ENCODE results near the gene FYTTD1. TPM values are rescaled to one million over a fixed set of nuclear protein-coding genes. Genes with fewer than 3 reads are reported as not detected.
A peak's percentile ranks its signal among the peaks of the same experiment; 100 is the strongest.
"Not testable (repeated sequence)": the region's sequence is repeated elsewhere in the genome, so short reads cannot be mapped to it uniquely, and the experiment has no call there.

The FYTTD1 gene, protein sequence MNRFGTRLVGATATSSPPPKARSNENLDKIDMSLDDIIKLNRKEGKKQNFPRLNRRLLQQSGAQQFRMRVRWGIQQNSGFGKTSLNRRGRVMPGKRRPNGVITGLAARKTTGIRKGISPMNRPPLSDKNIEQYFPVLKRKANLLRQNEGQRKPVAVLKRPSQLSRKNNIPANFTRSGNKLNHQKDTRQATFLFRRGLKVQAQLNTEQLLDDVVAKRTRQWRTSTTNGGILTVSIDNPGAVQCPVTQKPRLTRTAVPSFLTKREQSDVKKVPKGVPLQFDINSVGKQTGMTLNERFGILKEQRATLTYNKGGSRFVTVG
- polyA plus RNA-seq: 40.8 TPM
- long read RNA-seq, donor 1, full-length matches to known transcripts: 8 of 8 reads
- long read RNA-seq, donor 1, partial matches to known transcripts: 0 of 8 reads
- long read RNA-seq, donor 1, other reads (novel, unspliced or antisense): 0 of 8 reads
- long read RNA-seq, donor 2, full-length matches to known transcripts: 4 of 16 reads
- long read RNA-seq, donor 2, partial matches to known transcripts: 12 of 16 reads
- long read RNA-seq, donor 2, other reads (novel, unspliced or antisense): 0 of 16 reads
- long read RNA-seq, donor 3: 0 reads
- long read RNA-seq, donor 4, full-length matches to known transcripts: 1 of 1 reads
- long read RNA-seq, donor 4, partial matches to known transcripts: 0 of 1 reads
- long read RNA-seq, donor 4, other reads (novel, unspliced or antisense): 0 of 1 reads
- long read RNA-seq, donor 5, full-length matches to known transcripts: 10 of 10 reads
- long read RNA-seq, donor 5, partial matches to known transcripts: 0 of 10 reads
- long read RNA-seq, donor 5, other reads (novel, unspliced or antisense): 0 of 10 reads
- long read RNA-seq, donor 6, full-length matches to known transcripts: 11 of 43 reads
- long read RNA-seq, donor 6, partial matches to known transcripts: 32 of 43 reads
- long read RNA-seq, donor 6, other reads (novel, unspliced or antisense): 0 of 43 reads
- long read RNA-seq, donor 7, full-length matches to known transcripts: 9 of 19 reads
- long read RNA-seq, donor 7, partial matches to known transcripts: 10 of 19 reads
- long read RNA-seq, donor 7, other reads (novel, unspliced or antisense): 0 of 19 reads
- long read RNA-seq, donor 8, full-length matches to known transcripts: 18 of 38 reads
- long read RNA-seq, donor 8, partial matches to known transcripts: 20 of 38 reads
- long read RNA-seq, donor 8, other reads (novel, unspliced or antisense): 0 of 38 reads
- long read RNA-seq, donor 9, full-length matches to known transcripts: 12 of 43 reads
- long read RNA-seq, donor 9, partial matches to known transcripts: 31 of 43 reads
- long read RNA-seq, donor 9, other reads (novel, unspliced or antisense): 0 of 43 reads
- long read RNA-seq, donor 10, full-length matches to known transcripts: 22 of 39 reads
- long read RNA-seq, donor 10, partial matches to known transcripts: 17 of 39 reads
- long read RNA-seq, donor 10, other reads (novel, unspliced or antisense): 0 of 39 reads
- long read RNA-seq, donor 11, full-length matches to known transcripts: 4 of 13 reads
- long read RNA-seq, donor 11, partial matches to known transcripts: 9 of 13 reads
- long read RNA-seq, donor 11, other reads (novel, unspliced or antisense): 0 of 13 reads

DNA sequence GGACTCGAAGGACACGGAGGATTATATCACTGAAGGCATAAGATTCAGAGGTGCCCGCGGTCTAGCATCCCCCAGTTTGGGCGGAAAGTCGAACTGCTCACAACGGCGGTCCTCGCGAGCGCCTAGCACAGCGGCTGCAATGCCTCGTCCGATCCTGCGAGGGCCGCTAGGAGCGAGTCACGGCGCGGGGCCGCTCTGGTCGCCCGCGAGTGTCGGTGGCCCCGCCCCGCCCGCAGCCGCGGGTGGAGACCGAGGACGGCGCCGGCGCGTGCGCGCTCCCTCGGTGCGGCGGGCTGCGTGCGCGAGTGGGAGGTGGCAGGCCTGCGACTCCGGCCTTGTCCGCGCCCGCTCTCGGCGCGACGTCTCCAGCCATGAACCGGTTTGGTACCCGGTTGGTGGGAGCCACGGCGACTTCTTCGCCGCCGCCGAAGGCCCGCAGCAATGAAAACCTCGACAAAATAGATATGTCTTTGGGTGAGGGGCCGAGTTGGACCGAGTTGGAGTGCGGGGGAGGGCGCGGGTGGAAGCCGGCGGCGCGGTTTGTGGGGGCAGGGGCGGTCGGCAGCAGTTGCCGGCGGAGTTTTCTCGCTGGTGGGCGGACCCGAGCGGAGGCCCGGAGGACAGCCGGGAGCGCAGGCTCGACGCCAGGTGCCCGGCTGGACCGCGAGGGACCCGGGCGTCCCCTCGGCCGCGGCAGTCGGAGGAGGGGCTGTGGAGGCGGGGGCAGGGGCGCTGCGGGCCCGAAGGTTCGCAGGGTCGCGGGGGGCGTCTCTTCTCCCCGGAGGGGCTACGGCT, at the start of gene FYTTD1:
Gene FYTTD1, plus strand, starts transcription at position 283 of the 795 bp plus-strand sequence. Its CDS starts 89 bp downstream, at position 372.
- Histone ChIP-seq H3K36me3 (ENCODE audit: control insufficient read depth, insufficient read depth, low read length) (no peaks in the 10 kb centered on the region), H3K27ac (ENCODE audit: low read length) (peak within 1 kb of the TSS; percentile 88), H3K27me3 (ENCODE audit: control insufficient read depth, insufficient read depth, low read length) (no peaks in the 10 kb centered on the region), H3K9me3 (ENCODE audit: control insufficient read depth, low read depth, low read length) (no peaks in the 10 kb centered on the region), H3K4me1 (ENCODE audit: control insufficient read depth, insufficient read depth, low read length) (peaks cover 5% of the 10 kb centered on the region), H3K4me3 (ENCODE audit: low read length) (peak within 1 kb of the TSS; percentile 76)
- peak; percentile 84 to 91 for DNase-seq
- no CpG with 5 or more reads among the region's 104 CpGs for WGBS (ENCODE audit: insufficient coverage, low lambda C conversion rate)

DNA sequence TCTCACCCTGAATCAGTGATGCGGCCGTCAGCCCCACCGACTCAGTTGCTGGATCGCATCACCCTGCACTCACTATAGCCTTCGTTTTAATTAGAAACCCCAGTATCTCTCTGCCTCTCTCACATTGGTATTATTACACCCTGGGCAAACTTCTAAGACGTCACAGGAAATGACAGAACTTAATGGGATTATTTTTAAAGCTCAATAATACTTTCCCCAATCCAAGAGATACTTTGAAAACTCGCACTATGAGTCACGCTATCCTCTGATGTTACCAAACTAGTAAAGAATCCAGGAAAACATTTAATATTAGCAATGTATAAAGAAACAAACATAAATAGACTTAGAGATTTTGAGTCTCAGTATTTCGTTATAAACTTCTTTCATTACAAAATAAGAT, 49.6 kb upstream of the FYTTD1 start:
- peaks cover 15% of the 10 kb centered on the region for H3K4me1 ChIP-seq (ENCODE audit: control insufficient read depth, insufficient read depth, low read length)
- DNase-seq: no peak
- no peak overlapping the region for H3K4me3 ChIP-seq (ENCODE audit: low read length)
- 100% methylated on average over 1 of the region's 9 CpGs for WGBS (ENCODE audit: insufficient coverage, low lambda C conversion rate)
- no peak overlapping the region for H3K27ac ChIP-seq (ENCODE audit: low read length)
- H3K36me3 ChIP-seq (ENCODE audit: control insufficient read depth, insufficient read depth, low read length): peaks cover 64% of the 10 kb centered on the region
- no peaks in the 10 kb centered on the region for H3K27me3 ChIP-seq (ENCODE audit: control insufficient read depth, insufficient read depth, low read length)
- peaks cover 3% of the 10 kb centered on the region for H3K9me3 ChIP-seq (ENCODE audit: control insufficient read depth, low read depth, low read length)

DNA sequence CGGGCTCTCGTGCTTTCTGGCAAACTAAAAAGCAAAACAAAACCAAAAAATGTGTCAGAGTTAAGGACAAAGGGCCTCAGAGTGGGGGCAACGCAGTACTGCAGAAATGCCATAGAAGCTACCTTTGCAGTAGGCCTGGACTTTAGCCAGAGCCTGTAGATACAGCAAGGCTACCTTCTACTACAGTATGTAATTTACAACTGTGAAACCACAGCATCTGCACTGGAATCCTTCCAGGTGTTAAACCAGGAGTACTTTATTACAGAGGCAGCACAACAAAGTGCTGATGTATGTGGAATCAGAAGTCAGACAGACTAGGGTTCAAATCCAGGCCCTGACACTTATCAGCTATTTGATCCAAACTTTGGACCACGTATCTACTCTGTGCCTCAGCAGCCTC, 47.8 kb upstream of the FYTTD1 start:
- H3K4me3 ChIP-seq (ENCODE audit: low read length): no peak overlapping the region
- H3K9me3 ChIP-seq (ENCODE audit: control insufficient read depth, low read depth, low read length): peaks cover 3% of the 10 kb centered on the region
- DNase-seq: peak; percentile 88 to 95
- H3K27me3 ChIP-seq (ENCODE audit: control insufficient read depth, insufficient read depth, low read length): no peaks in the 10 kb centered on the region
- no CpG with 5 or more reads among the region's 4 CpGs for WGBS (ENCODE audit: insufficient coverage, low lambda C conversion rate)
- peaks cover 52% of the 10 kb centered on the region for H3K36me3 ChIP-seq (ENCODE audit: control insufficient read depth, insufficient read depth, low read length)
- H3K27ac ChIP-seq (ENCODE audit: low read length): peak overlapping the region; percentile 86
- H3K4me1 ChIP-seq (ENCODE audit: control insufficient read depth, insufficient read depth, low read length): peaks cover 15% of the 10 kb centered on the region

DNA sequence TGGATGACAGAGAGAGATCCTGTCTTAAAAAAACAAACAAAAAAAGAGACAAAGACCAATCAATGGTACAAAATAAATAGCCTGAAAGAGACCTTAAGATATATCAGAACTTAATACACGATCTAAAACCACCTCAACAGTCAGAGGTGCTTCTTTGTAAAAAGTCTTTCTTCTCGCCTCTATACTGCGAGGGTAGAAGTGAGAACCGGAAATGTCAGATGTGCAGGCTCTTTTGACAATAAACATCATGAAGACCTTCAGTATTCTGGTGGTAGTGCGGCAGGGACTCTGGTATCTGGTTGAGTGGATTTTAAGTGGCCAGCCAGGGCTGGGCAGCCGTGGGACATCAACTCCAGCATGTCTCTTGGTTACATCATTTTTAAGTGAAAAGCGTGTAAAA, 43.0 kb upstream of the FYTTD1 start:
- DNase-seq: no peak
- Histone ChIP-seq H3K27me3 (ENCODE audit: control insufficient read depth, insufficient read depth, low read length) (no peaks in the 10 kb centered on the region), H3K36me3 (ENCODE audit: control insufficient read depth, insufficient read depth, low read length) (peaks cover 22% of the 10 kb centered on the region), H3K4me3 (ENCODE audit: low read length) (no peak overlapping the region), H3K9me3 (ENCODE audit: control insufficient read depth, low read depth, low read length) (no peaks in the 10 kb centered on the region), H3K4me1 (ENCODE audit: control insufficient read depth, insufficient read depth, low read length) (peaks cover 3% of the 10 kb centered on the region), H3K27ac (ENCODE audit: low read length) (no peak overlapping the region)
- WGBS (ENCODE audit: insufficient coverage, low lambda C conversion rate): no CpG with 5 or more reads among the region's 7 CpGs

DNA sequence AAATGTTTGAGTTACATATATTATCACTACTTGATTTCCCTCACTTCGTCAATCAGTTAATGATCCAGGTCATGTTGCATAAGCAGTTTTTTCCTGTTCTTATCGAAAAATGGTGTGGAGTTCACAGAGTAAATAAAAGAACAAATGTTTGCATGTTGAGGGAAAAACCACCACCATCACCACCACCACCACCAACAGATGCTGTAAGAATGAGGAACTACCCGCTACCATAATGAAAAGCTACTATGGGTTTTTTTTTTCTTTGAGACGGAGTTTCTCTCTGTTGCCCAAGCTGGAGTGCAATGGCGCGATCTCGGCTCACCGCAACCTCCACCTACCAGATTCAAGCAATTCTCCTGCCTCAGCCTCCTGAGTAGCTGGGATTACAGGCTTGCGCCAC, 40.5 kb upstream of the FYTTD1 start:
- H3K4me3 ChIP-seq (ENCODE audit: low read length): no peak overlapping the region
- 100% methylated on average over 2 of the region's 9 CpGs for WGBS (ENCODE audit: insufficient coverage, low lambda C conversion rate)
- H3K4me1 ChIP-seq (ENCODE audit: control insufficient read depth, insufficient read depth, low read length): no peaks in the 10 kb centered on the region
- no peaks in the 10 kb centered on the region for H3K9me3 ChIP-seq (ENCODE audit: control insufficient read depth, low read depth, low read length)
- peaks cover 15% of the 10 kb centered on the region for H3K36me3 ChIP-seq (ENCODE audit: control insufficient read depth, insufficient read depth, low read length)
- no peak for DNase-seq
- H3K27ac ChIP-seq (ENCODE audit: low read length): no peak overlapping the region
- no peaks in the 10 kb centered on the region for H3K27me3 ChIP-seq (ENCODE audit: control insufficient read depth, insufficient read depth, low read length)

DNA sequence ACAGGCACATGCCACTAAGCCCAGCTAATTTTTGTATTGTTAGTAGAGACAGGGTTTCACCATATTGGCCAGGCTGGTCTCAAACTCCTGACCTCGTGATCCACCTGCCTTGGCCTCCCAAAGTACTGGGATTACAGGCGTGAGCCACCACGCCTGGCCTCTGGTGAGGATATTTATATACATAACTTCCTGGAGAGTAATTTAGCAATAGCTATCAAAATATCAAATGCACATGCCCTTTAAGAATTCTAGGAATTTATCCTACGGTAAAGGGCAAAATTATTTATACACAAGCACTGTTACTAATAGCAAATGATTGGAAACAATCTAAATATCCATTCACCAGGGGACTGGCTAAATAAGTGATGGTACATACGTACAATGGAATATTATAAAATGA, 38.7 kb upstream of the FYTTD1 start:
- H3K4me3 ChIP-seq (ENCODE audit: low read length); H3K27me3 ChIP-seq (ENCODE audit: control insufficient read depth, insufficient read depth, low read length); DNase-seq; H3K27ac ChIP-seq (ENCODE audit: low read length); H3K4me1 ChIP-seq (ENCODE audit: control insufficient read depth, insufficient read depth, low read length); H3K9me3 ChIP-seq (ENCODE audit: control insufficient read depth, low read depth, low read length): not testable (repeated sequence)
- no CpG with 5 or more reads among the region's 5 CpGs for WGBS (ENCODE audit: insufficient coverage, low lambda C conversion rate)
- H3K36me3 ChIP-seq (ENCODE audit: control insufficient read depth, insufficient read depth, low read length): peaks cover 13% of the 10 kb centered on the region

DNA sequence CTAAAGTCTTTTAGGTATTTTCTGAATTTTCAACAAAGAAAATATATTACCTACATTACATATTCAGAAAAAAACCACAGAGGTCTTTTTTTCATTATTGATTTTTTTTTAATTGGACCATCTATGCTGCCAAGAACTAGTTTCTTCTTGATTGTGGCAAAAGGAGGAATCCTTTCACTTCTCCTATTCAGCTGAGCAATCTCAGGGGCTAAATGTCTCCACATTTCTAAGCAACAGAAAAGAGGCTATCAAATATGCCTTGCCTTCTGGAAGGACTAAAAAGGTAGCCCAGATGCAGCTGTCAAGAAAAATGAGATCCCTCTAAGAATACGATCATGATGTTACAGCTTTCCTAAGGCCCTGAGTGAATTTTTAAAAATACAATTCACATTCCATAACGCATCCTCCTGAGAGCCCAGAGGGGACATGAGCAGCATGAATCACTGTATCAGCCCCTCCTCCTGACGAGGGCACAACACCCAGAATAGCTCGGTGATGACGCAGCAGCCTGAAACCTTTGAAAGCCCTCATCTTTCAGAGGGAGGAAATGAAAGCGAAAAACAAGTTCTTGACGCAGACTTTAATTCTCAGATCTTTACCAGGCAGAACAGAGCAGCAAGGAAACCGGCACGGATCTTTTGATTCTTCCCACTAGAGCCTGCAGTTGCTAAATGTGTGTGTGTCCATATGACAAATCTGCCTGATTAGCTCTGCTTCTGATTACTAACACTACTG, 37.5 kb upstream of the FYTTD1 start:
- Histone ChIP-seq H3K27me3 (ENCODE audit: control insufficient read depth, insufficient read depth, low read length) (no peaks in the 10 kb centered on the region), H3K9me3 (ENCODE audit: control insufficient read depth, low read depth, low read length) (no peaks in the 10 kb centered on the region), H3K36me3 (ENCODE audit: control insufficient read depth, insufficient read depth, low read length) (peaks cover 17% of the 10 kb centered on the region), H3K27ac (ENCODE audit: low read length) (peak overlapping the region; percentile 78), H3K4me3 (ENCODE audit: low read length) (peak overlapping the region; percentile 19), H3K4me1 (ENCODE audit: control insufficient read depth, insufficient read depth, low read length) (no peaks in the 10 kb centered on the region)
- 40% methylated on average over 1 of the region's 9 CpGs for WGBS (ENCODE audit: insufficient coverage, low lambda C conversion rate)
- peak; percentile 80 to 82 for DNase-seq

DNA sequence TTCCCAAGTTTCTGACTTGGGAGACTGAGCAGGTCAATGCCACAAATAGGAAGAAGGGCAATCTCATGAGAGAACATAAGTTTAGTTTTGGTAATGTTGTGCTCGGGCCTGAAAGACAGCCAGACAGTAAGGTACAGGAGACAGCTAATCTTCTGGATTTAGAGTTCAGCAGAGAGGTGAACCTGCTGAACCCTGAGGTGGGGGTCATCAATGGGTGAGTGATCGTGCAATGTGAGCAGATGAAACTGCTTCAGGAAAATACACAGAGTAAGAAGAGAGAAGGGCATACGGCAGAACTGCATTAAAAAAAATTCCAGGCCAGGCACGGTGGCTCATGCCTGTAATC, 36.2 kb upstream of the FYTTD1 start:
- no peaks in the 10 kb centered on the region for H3K27me3 ChIP-seq (ENCODE audit: control insufficient read depth, insufficient read depth, low read length)
- no peak overlapping the region for H3K4me3 ChIP-seq (ENCODE audit: low read length)
- H3K9me3 ChIP-seq (ENCODE audit: control insufficient read depth, low read depth, low read length): no peaks in the 10 kb centered on the region
- WGBS (ENCODE audit: insufficient coverage, low lambda C conversion rate): 100% methylated on average over 1 of the region's 4 CpGs
- no peaks in the 10 kb centered on the region for H3K4me1 ChIP-seq (ENCODE audit: control insufficient read depth, insufficient read depth, low read length)
- H3K27ac ChIP-seq (ENCODE audit: low read length): no peak overlapping the region
- peaks cover 20% of the 10 kb centered on the region for H3K36me3 ChIP-seq (ENCODE audit: control insufficient read depth, insufficient read depth, low read length)
- DNase-seq: no peak

DNA sequence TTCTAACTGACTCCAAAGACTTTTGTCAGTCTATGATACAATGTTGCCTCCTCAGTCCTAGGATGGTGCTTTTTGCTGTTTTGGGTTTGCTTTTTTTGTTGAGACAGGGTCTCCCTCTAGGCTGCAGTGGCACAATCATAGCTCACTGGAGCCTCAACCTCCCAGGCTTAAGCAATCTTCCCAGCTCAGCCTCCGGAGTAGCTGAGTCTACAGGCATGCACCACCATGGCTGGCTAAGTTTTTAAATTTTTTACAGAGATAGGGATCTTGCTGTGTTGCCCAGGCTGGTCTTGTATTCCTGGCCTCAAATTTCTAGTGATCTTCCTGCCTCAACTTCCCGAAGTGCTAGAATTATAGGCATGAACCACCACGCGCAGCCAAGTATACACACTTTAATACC, 35.4 kb upstream of the FYTTD1 start:
- Histone ChIP-seq H3K27ac (ENCODE audit: low read length) (no peak overlapping the region), H3K4me3 (ENCODE audit: low read length) (no peak overlapping the region), H3K27me3 (ENCODE audit: control insufficient read depth, insufficient read depth, low read length) (no peaks in the 10 kb centered on the region), H3K4me1 (ENCODE audit: control insufficient read depth, insufficient read depth, low read length) (no peaks in the 10 kb centered on the region), H3K9me3 (ENCODE audit: control insufficient read depth, low read depth, low read length) (no peaks in the 10 kb centered on the region), H3K36me3 (ENCODE audit: control insufficient read depth, insufficient read depth, low read length) (peaks cover 20% of the 10 kb centered on the region)
- no CpG with 5 or more reads among the region's 4 CpGs for WGBS (ENCODE audit: insufficient coverage, low lambda C conversion rate)
- no peak for DNase-seq

Data from large intestine (tissue), 12 donors.